ENCODE data around the gene RFFL. TPM values are rescaled to one million over a fixed set of nuclear protein-coding genes. Genes with fewer than 3 reads are reported as not detected.

Gene RFFL
- total RNA-seq, 1 donor from 2014 or later = 9.5 TPM

DNA sequence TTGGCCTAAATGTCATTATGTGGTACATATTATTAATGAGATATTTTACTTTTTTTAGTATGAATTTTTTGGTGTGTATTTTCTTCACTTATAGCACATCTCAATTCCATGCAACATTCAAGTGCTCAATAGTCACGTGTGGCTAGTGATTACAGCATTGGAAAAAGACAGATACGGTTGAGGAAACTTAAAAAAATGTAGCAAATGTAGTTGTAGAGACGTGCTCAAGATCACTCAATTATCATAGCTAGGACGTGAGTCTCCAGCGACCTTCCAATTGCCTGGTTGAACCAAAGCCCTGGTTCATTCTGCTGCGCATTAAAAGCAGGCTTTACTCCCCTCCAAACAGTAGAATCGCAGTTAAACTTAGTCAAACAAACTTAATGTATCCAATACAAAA is 84.4 kb downstream of the RFFL start:
- peaks cover 14% of the 10 kb centered on the region for H3K4me1 ChIP-seq (ENCODE audit: insufficient read depth, low read length)
- DNase-seq (ENCODE audit: low read depth) (no peak), FAIRE-seq (no peak)
- no peaks in the 10 kb centered on the region for H4K20me1 ChIP-seq (ENCODE audit: insufficient read depth, low read length)
- peaks cover 33% of the 10 kb centered on the region for H3K79me2 ChIP-seq (ENCODE audit: insufficient read depth, low read length)
- TF ChIP-seq, protein P1, sequence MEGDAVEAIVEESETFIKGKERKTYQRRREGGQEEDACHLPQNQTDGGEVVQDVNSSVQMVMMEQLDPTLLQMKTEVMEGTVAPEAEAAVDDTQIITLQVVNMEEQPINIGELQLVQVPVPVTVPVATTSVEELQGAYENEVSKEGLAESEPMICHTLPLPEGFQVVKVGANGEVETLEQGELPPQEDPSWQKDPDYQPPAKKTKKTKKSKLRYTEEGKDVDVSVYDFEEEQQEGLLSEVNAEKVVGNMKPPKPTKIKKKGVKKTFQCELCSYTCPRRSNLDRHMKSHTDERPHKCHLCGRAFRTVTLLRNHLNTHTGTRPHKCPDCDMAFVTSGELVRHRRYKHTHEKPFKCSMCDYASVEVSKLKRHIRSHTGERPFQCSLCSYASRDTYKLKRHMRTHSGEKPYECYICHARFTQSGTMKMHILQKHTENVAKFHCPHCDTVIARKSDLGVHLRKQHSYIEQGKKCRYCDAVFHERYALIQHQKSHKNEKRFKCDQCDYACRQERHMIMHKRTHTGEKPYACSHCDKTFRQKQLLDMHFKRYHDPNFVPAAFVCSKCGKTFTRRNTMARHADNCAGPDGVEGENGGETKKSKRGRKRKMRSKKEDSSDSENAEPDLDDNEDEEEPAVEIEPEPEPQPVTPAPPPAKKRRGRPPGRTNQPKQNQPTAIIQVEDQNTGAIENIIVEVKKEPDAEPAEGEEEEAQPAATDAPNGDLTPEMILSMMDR (IDR thresholded peaks at IDR 0.05; ENCODE audit: insufficient read depth, low read depth, low read length) = no peak
- no peak for TF ChIP-seq EZH2 (IDR thresholded peaks at IDR 0.05; ENCODE audit: insufficient read depth, low read length)
- no peaks in the 10 kb centered on the region for H3K27me3 ChIP-seq (ENCODE audit: insufficient read depth, low read length)
- no peaks in the 10 kb centered on the region for H3K36me3 ChIP-seq (ENCODE audit: insufficient read depth, low read length)
- no peaks in the 10 kb centered on the region for H3K9me3 ChIP-seq (ENCODE audit: insufficient read depth, low read depth, low read length)
- no peak overlapping the region for H3K27ac ChIP-seq (ENCODE audit: low read depth, low read length)
- H3K9me3 Mint-ChIP-seq (ENCODE audit: unreplicated experiment) = no peaks in the 10 kb centered on the region
- H3K4me3 Mint-ChIP-seq (ENCODE audit: unreplicated experiment) = peak overlapping the region; percentile 93
- peaks cover 18% of the 10 kb centered on the region for H3K4me1 Mint-ChIP-seq (ENCODE audit: low read depth, unreplicated experiment)
- no peak overlapping the region for H3K9ac ChIP-seq (ENCODE audit: low read length)
- no peaks in the 10 kb centered on the region for H3K36me3 Mint-ChIP-seq (ENCODE audit: low read depth, unreplicated experiment)
- peak overlapping the region; percentile 89 for H3K4me2 ChIP-seq (ENCODE audit: low read length)
- no peaks in the 10 kb centered on the region for H3K27me3 Mint-ChIP-seq (ENCODE audit: low read depth, unreplicated experiment)
- H2AFZ ChIP-seq (ENCODE audit: low read depth, low read length) = no peak overlapping the region
- H3K27ac Mint-ChIP-seq (ENCODE audit: unreplicated experiment) = no peak overlapping the region
- H3K4me3 ChIP-seq (ENCODE audit: insufficient read depth, low read depth, low read length) = no peak overlapping the region

- Histone ChIP-seq H3K36me3 (ENCODE audit: insufficient read depth, low read length) (no peaks in the 10 kb centered on the region), H3K27me3 (ENCODE audit: insufficient read depth, low read length) (no peaks in the 10 kb centered on the region), H3K4me2 (ENCODE audit: low read length) (no peak overlapping the region), H3K4me3 (ENCODE audit: insufficient read depth, low read depth, low read length) (no peak overlapping the region), H3K9ac (ENCODE audit: low read length) (no peak overlapping the region), H3K9me3 (ENCODE audit: insufficient read depth, low read depth, low read length) (no peaks in the 10 kb centered on the region), H3K4me1 (ENCODE audit: insufficient read depth, low read length) (peaks cover 5% of the 10 kb centered on the region), H3K27ac (ENCODE audit: low read depth, low read length) (no peak overlapping the region), H3K79me2 (ENCODE audit: insufficient read depth, low read length) (no peaks in the 10 kb centered on the region), H4K20me1 (ENCODE audit: insufficient read depth, low read length) (no peaks in the 10 kb centered on the region), H2AFZ (ENCODE audit: low read depth, low read length) (no peak overlapping the region)
- Mint-ChIP-seq H3K4me1 (ENCODE audit: low read depth, unreplicated experiment) (peaks cover 13% of the 10 kb centered on the region), H3K27me3 (ENCODE audit: low read depth, unreplicated experiment) (no peaks in the 10 kb centered on the region), H3K4me3 (ENCODE audit: unreplicated experiment) (no peak overlapping the region), H3K36me3 (ENCODE audit: low read depth, unreplicated experiment) (peaks cover 2% of the 10 kb centered on the region), H3K9me3 (ENCODE audit: unreplicated experiment) (no peaks in the 10 kb centered on the region), H3K27ac (ENCODE audit: unreplicated experiment) (no peak overlapping the region)
- DNase-seq (ENCODE audit: low read depth) (no peak), FAIRE-seq (no peak)
- TF ChIP-seq EZH2 (IDR thresholded peaks at IDR 0.05; ENCODE audit: insufficient read depth, low read length) = no peak
- TF ChIP-seq, protein P1 (IDR thresholded peaks at IDR 0.05; ENCODE audit: insufficient read depth, low read depth, low read length) = no peak
Observed at GRCh38 chr17:34974794-34975785, 88.4 kb downstream of the RFFL start.

GRCh38 chr17:34974179-34974578 is 89.3 kb downstream of the RFFL start:
- TF ChIP-seq, protein P1 (IDR thresholded peaks at IDR 0.05; ENCODE audit: insufficient read depth, low read depth, low read length) = no peak
- TF ChIP-seq EZH2 (IDR thresholded peaks at IDR 0.05; ENCODE audit: insufficient read depth, low read length) = no peak
- H3K9me3 ChIP-seq (ENCODE audit: insufficient read depth, low read depth, low read length) = no peaks in the 10 kb centered on the region
- Mint-ChIP-seq H3K4me1 (ENCODE audit: low read depth, unreplicated experiment) (peaks cover 9% of the 10 kb centered on the region), H3K9me3 (ENCODE audit: unreplicated experiment) (no peaks in the 10 kb centered on the region), H3K4me3 (ENCODE audit: unreplicated experiment) (no peak overlapping the region), H3K27me3 (ENCODE audit: low read depth, unreplicated experiment) (no peaks in the 10 kb centered on the region), H3K36me3 (ENCODE audit: low read depth, unreplicated experiment) (peaks cover 4% of the 10 kb centered on the region), H3K27ac (ENCODE audit: unreplicated experiment) (no peak overlapping the region)
- no peaks in the 10 kb centered on the region for H3K36me3 ChIP-seq (ENCODE audit: insufficient read depth, low read length)
- no peak overlapping the region for H3K9ac ChIP-seq (ENCODE audit: low read length)
- no peaks in the 10 kb centered on the region for H4K20me1 ChIP-seq (ENCODE audit: insufficient read depth, low read length)
- H2AFZ ChIP-seq (ENCODE audit: low read depth, low read length) = no peak overlapping the region
- DNase-seq (ENCODE audit: low read depth) (no peak), FAIRE-seq (no peak)
- H3K27ac ChIP-seq (ENCODE audit: low read depth, low read length) = no peak overlapping the region
- H3K4me1 ChIP-seq (ENCODE audit: insufficient read depth, low read length) = no peaks in the 10 kb centered on the region
- no peaks in the 10 kb centered on the region for H3K79me2 ChIP-seq (ENCODE audit: insufficient read depth, low read length)
- no peak overlapping the region for H3K4me3 ChIP-seq (ENCODE audit: insufficient read depth, low read depth, low read length)
- H3K4me2 ChIP-seq (ENCODE audit: low read length) = no peak overlapping the region
- H3K27me3 ChIP-seq (ENCODE audit: insufficient read depth, low read length) = no peaks in the 10 kb centered on the region

Data from astrocyte (in vitro differentiated cells and primary cell).